NCI-H69 (cell line): ENCODE measurements around the gene MFSD6.
"Not testable (repeated sequence)": the region's sequence is repeated elsewhere in the genome, so short reads cannot be mapped to it uniquely, and the experiment has no call there.

Source experiments
- DNase-seq: peaks from one replicate; lab custom pipeline; 2025; lab: John Stamatoyannopoulos, UW

Gene MFSD6

GRCh38 chr2:190466819-190467446 lies 58.8 kb downstream of the MFSD6 start:
- DNase-seq = peak; percentile 86

GRCh38 chr2:190467575-190468083 lies 59.5 kb downstream of the MFSD6 start:
- peak; percentile 93 for DNase-seq

- DNase-seq = peak; percentile 27
These were observed 60.2 kb downstream of the MFSD6 start for GRCh38 chr2:190468354-190468753.

GRCh38 chr2:190468814-190469569 lies 60.8 kb downstream of the MFSD6 start:
- DNase-seq = peak; percentile 93

- peak; percentile 95 for DNase-seq
These were observed 61.6 kb downstream of the MFSD6 start for GRCh38 chr2:190469771-190470170.

GRCh38 chr2:190470256-190470826 lies 62.2 kb downstream of the MFSD6 start:
- DNase-seq = no peak

- DNase-seq = peak; percentile 36
These were observed 69.7 kb downstream of the MFSD6 start for GRCh38 chr2:190477661-190478454.

- DNase-seq = no peak
These were observed 70.5 kb downstream of the MFSD6 start for GRCh38 chr2:190478572-190479195.

GRCh38 chr2:190481339-190481738 lies 73.2 kb downstream of the MFSD6 start:
- peak; percentile 7 for DNase-seq

- no peak for DNase-seq
These were observed 74.3 kb downstream of the MFSD6 start for GRCh38 chr2:190482451-190482850.

- DNase-seq = no peak
These were observed 78.0 kb downstream of the MFSD6 start for GRCh38 chr2:190486037-190486623.

GRCh38 chr2:190488516-190489233 lies 80.5 kb downstream of the MFSD6 start:
- no peak for DNase-seq

- DNase-seq = no peak
These were observed 81.3 kb downstream of the MFSD6 start for GRCh38 chr2:190489475-190489874.

- no peak for DNase-seq
These were observed 82.3 kb downstream of the MFSD6 start for GRCh38 chr2:190490502-190490901.

GRCh38 chr2:190493095-190493494 lies 84.9 kb downstream of the MFSD6 start:
- no peak for DNase-seq

- DNase-seq = not testable (repeated sequence)
These were observed 86.6 kb downstream of the MFSD6 start for GRCh38 chr2:190494600-190495227.

- DNase-seq = peak; percentile 48
These were observed 89.3 kb downstream of the MFSD6 start for GRCh38 chr2:190497428-190497827.

GRCh38 chr2:190499273-190499672 lies 91.1 kb downstream of the MFSD6 start:
- no peak for DNase-seq

- no peak for DNase-seq
These were observed 91.9 kb downstream of the MFSD6 start for GRCh38 chr2:190500054-190500502.

GRCh38 chr2:190501231-190501630 lies 93.1 kb downstream of the MFSD6 start:
- DNase-seq = no peak
